Cardiac fibroblast (primary cell): Measurements from ENCODE around the gene ZNF546.
A peak's percentile ranks its signal among the peaks of the same experiment; 100 is the strongest.
"Not testable (repeated sequence)": the region's sequence is repeated elsewhere in the genome, so short reads cannot be mapped to it uniquely, and the experiment has no call there.

ENCODE experiments used
- DNase-seq, 2 donors: peaks; one replicate each; pipeline versions ENCODE4 v3.0.0 to v3.0.0-alpha.2; 2010; ENCODE audit warnings: low read depth in 2 of 2
- H3K4me3 ChIP-seq, 2 donors: replicated peaks in 1 of 2; 1 replicate in 1 of 2; 2 replicates in 1 of 2; pipeline ENCODE4 v1.5.1; 2011; ENCODE audit warnings: low read depth in 2 of 2, low read length in 2 of 2, mild to moderate bottlenecking in 2 of 2, moderate library complexity in 1 of 2
- TF ChIP-seq, protein P1 (sequence below): IDR thresholded peaks from one replicate; pipeline ENCODE4 v1.5.1; 2011; ENCODE audit warnings: low read depth, mild to moderate bottlenecking, low read length, inconsistent platforms

Gene ZNF546

DNA sequence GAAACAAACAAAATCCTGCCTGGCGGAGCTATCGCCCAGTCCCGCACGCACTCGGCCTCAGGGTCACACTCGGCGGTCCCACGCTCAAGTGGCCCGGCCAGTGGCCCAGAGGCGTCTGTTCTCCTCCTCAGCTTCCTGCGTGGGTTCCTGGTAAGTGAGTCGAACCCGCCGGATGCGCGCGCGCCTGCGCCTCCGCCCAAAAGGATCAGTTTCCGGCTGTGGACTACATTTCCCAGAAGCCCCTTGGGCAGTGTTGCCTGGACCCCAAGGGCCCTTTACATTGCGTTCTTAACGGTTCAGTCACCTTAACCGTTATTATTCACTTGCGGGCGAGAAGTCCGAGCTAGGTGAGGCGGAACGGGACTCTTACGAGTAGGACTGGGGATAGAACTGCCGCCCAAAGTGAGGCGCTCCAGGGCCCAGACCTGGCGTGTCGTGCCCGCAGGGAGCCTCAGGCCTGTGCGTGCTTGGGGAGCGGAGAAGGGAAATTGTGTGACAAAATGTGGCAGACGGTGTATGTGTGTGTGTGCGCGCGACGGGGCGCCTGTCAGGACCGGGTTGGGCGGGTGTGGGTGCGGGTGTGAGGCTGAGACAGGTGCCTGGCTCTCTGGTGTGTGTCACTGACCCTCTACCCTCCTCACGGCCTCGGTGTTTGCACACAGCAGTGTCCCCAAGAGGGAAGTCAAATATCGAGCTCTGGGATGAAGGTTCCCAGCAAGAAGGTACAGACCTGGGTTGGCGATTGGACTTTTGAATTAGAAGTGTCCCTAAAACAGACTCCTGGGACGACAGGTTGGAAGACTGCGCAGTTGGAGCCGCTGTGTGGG, at the start of gene ZNF546:
ZNF546 (plus strand) TSS at position 250 of the 827 bp plus-strand sequence. CDS start 1,267 bp downstream, outside the sequence.
- peak within 1 kb of the TSS; percentile 72 to 84 for H3K4me3 ChIP-seq
- peak; percentile 92 to 94 for DNase-seq
- TF ChIP-seq, protein P1, sequence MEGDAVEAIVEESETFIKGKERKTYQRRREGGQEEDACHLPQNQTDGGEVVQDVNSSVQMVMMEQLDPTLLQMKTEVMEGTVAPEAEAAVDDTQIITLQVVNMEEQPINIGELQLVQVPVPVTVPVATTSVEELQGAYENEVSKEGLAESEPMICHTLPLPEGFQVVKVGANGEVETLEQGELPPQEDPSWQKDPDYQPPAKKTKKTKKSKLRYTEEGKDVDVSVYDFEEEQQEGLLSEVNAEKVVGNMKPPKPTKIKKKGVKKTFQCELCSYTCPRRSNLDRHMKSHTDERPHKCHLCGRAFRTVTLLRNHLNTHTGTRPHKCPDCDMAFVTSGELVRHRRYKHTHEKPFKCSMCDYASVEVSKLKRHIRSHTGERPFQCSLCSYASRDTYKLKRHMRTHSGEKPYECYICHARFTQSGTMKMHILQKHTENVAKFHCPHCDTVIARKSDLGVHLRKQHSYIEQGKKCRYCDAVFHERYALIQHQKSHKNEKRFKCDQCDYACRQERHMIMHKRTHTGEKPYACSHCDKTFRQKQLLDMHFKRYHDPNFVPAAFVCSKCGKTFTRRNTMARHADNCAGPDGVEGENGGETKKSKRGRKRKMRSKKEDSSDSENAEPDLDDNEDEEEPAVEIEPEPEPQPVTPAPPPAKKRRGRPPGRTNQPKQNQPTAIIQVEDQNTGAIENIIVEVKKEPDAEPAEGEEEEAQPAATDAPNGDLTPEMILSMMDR: no peak

DNA sequence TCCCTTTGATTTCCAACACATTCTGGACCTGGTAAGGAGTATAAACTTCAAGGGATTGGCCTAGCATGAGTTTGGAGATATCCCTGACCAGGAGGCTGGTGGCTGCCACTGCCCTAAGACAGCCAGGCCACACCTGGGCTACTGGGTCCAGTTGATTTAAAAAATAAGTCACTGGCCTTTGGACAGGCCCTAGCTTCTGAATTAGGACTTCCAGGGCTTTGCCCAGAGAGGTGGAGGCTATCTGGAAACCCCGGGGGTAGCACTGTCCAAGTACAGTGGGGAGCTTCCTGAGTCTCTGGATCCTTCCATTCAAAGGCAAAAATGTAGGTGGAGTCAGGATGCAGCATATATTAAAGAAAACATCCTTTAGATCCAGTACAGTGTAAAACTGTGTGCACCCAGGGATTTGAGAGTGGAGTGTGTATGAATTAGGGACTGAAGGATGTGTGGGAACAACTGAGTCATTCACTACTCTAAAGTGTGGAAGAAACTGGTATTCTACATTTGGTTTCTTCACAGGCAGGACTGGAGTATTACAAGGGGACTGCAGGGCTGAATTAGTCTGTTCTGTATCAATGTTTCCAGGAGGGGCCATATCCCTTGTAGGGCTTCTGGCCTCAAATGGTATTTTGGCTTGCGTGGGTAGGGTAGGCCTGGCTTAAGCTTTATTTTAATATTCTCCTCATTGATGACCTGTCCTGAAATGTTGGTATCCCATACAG, 47.7 kb upstream of the ZNF546 start:
- TF ChIP-seq, protein P1: no peak
- H3K4me3 ChIP-seq: no peak overlapping the region
- DNase-seq: no peak

DNA sequence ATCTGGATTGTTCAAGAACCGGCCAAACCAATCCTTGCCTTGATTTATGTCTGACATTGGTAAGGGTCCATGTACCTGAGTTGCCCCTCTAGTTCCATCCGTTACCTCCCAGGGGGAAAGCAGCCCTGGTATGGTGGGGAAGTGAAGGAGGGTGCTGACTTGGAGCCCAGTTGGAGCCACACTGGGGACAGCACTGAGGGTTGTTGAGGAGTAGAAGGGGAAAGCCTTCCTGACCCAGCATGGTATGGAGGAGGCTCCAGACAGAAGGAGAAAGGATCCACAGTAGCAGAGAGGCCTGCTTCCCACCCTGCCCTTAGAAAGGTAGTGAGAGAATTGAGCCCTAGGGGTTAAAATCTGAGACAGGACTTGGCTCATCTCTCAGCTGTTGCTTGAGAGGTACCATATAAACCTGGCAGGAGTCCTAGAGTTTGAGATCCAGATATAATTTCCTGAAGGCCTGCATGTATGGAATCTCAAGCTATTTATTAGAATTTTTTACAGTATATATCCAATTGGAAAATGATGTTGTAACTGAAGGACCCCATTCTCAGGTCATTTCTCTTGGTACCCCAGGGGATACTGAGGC, 45.7 kb upstream of the ZNF546 start:
- TF ChIP-seq, protein P1: no peak
- DNase-seq: no peak
- no peak overlapping the region for H3K4me3 ChIP-seq

DNA sequence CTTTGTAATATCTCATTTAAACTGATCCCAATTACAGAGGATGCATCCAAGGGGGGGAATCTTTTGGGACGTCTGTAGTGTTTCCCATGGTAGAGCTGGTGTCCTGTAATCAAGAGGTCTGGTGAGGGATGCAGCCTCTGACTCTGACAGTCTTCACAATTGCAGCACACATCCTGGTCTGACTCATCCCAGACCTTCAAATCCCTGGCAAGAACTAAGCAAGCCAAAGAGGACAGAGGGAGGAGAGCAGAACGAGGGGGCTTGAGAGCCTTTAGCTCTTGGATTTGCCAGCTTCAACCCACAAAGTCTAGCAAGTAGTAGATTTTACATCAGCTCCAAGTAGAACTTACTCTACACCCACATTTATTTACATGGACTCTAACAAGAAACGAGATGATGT, 45.2 kb upstream of the ZNF546 start:
- DNase-seq: peak; percentile 35 to 67
- H3K4me3 ChIP-seq: no peak overlapping the region
- TF ChIP-seq, protein P1: no peak

DNA sequence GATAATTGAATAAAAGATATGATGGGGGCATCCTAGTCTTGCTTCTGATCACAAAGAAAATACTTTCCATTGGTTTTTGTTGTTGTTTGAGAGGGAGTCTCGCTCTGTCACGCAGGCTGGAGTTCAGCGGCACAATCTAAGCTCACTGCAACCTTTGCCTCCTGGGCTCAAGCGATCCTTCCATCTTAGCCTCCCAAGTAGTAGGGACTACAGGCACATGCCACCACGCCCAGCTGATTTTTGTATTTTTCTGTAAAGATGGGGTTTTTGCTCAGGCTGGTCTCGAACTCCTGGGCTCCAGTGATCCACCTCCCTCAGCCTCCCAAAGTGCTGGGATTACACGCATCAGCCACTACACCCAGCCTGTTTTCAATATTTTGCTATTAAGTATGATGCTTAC, 42.9 kb upstream of the ZNF546 start:
- TF ChIP-seq, protein P1: no peak
- H3K4me3 ChIP-seq: no peak overlapping the region
- no peak for DNase-seq

DNA sequence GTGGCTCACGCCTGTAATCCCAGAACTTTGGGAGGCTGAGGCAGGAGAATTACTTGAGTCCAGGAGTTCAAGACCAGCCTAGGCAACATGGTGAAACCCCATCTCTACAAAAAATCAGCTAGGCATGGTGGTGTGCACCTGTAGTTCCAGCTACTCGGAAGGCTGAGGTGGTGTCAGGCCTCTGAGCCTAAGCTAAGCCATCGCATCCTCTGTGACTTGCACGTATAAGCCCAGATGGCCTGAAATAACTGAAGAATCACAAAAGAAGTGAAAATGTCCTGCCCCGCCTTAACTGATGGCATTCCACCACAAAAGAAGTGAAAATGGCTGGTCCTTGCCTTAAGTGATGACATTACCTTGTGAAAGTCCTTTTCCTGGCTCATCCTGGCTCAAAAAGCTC, 39.0 kb upstream of the ZNF546 start:
- not testable (repeated sequence) for H3K4me3 ChIP-seq, DNase-seq

DNA sequence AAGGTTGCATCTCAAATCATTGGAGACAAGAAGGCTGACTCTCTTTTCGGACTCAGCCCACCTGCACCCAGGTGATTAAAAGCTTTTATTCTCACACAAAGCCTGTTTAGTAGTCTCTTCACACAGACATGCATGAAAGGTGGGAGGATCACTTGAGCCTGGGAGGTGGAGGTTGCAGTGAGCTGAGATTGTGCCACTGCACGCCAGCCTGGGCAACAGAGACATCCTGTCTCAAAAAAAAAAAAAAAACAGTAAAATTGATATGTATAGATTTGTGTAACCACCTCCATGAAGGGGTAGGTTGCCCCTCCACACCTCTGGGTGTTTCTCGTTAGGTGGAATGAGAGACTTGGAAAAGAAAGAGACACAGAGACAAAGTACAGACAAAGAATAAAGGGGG, 37.9 kb upstream of the ZNF546 start:
- DNase-seq, H3K4me3 ChIP-seq: not testable (repeated sequence)

DNA sequence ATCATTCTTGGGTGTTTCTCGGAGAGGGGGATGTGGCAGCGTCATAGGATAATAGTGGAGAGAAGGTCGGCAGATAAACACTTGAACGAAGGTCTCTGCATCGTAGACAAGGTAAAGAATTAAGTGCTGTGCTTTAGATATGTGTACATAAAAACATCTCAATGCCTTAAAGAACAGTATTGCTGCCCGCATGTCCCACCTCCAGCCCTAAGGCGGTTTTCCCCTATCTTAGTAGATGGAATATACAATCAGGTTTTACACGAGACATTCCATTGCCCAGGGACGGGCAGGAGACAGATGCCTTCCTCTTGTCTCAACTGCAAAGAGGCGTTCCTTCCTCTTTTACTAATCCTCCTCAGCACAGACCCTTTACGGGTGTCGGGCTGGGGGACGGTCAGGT, 37.5 kb upstream of the ZNF546 start:
- not testable (repeated sequence) for DNase-seq, H3K4me3 ChIP-seq
